ENCODE measurements around the gene ACSL1. TPM values are rescaled to one million over a fixed set of nuclear protein-coding genes. Genes with fewer than 3 reads are reported as not detected.

ACSL1 gene
- total and polyA plus RNA-seq, 2 donors from 2014 or later, result 98.1 to 322 TPM

DNA sequence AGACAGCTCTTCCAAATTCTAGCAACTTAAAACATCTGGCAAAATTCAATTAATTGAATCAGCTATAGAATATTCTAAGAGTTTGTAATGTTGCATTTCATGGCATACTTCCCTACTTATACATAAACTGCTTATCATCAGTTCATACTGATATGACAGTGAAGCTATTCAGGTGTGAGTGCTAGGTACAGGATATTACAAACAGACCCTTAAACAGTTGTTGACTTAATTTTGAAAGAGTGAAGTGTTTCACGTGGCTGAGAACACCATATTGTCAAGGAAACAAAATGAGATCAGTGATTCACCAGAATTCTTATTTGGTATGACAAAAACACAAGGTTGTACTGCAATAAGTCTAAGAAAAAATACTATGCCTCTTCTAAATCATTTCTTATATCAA is 119.3 kb downstream of the ACSL1 start:
- Histone ChIP-seq H3K9me3 (ENCODE audit: control insufficient read depth in 2 of 3, insufficient read depth in 1 of 3, low read length in 3 of 3) (no peaks in the 10 kb centered on the region), H3K9ac (ENCODE audit: low read length in 3 of 3) (no peak overlapping the region), H3K4me1 (ENCODE audit: control insufficient read depth in 2 of 3, insufficient read depth in 2 of 3, low read depth in 1 of 3, low read length in 3 of 3) (no peaks in the 10 kb centered on the region), H3K36me3 (ENCODE audit: control insufficient read depth in 2 of 3, insufficient read depth in 3 of 3, low read length in 3 of 3) (peaks cover 0 to 6% (median 0%) of the 10 kb centered on the region in 3 donors), H3K4me3 (ENCODE audit: low read length in 3 of 3) (no peak overlapping the region), H3K27me3 (ENCODE audit: control insufficient read depth, insufficient read depth, low read length) (no peaks in the 10 kb centered on the region), H3K27ac (ENCODE audit: low read depth in 2 of 2, low read length in 2 of 2) (no peak overlapping the region)
- intact Hi-C loops (cut with DNase I), result no loop called here
- TF ChIP-seq, protein P1, sequence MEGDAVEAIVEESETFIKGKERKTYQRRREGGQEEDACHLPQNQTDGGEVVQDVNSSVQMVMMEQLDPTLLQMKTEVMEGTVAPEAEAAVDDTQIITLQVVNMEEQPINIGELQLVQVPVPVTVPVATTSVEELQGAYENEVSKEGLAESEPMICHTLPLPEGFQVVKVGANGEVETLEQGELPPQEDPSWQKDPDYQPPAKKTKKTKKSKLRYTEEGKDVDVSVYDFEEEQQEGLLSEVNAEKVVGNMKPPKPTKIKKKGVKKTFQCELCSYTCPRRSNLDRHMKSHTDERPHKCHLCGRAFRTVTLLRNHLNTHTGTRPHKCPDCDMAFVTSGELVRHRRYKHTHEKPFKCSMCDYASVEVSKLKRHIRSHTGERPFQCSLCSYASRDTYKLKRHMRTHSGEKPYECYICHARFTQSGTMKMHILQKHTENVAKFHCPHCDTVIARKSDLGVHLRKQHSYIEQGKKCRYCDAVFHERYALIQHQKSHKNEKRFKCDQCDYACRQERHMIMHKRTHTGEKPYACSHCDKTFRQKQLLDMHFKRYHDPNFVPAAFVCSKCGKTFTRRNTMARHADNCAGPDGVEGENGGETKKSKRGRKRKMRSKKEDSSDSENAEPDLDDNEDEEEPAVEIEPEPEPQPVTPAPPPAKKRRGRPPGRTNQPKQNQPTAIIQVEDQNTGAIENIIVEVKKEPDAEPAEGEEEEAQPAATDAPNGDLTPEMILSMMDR (IDR thresholded peaks at IDR 0.05; ENCODE audit: borderline replicate concordance, extremely low read depth, insufficient read depth), result no peak
- FAIRE-seq (no peak), DNase-seq (no peak)

DNA sequence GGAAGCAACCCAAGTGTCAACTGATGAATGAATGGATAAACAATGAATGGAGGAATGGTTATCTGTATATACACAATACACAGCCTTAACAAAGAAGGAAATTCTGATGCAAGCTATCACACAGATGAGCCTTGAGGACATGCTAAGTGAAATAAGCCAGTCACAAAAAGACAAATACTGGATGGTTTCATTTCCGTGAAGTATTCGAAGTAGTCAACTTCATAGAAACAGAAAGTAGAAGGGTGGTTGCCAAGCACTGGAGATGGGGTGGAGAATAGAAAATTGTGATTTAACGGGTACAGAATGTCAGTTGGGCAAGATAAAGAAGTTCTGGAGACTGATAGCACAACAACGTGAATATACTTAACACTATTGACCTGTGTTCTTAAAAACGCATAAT is 120.1 kb downstream of the ACSL1 start:
- Histone ChIP-seq H3K9me3 (ENCODE audit: control insufficient read depth in 2 of 3, insufficient read depth in 1 of 3, low read length in 3 of 3) (no peaks in the 10 kb centered on the region), H3K36me3 (ENCODE audit: control insufficient read depth in 2 of 3, insufficient read depth in 3 of 3, low read length in 3 of 3) (peaks cover 0 to 6% (median 0%) of the 10 kb centered on the region in 3 donors), H3K4me3 (ENCODE audit: low read length in 3 of 3) (no peak overlapping the region), H3K4me1 (ENCODE audit: control insufficient read depth in 2 of 3, insufficient read depth in 2 of 3, low read depth in 1 of 3, low read length in 3 of 3) (no peaks in the 10 kb centered on the region), H3K27me3 (ENCODE audit: control insufficient read depth, insufficient read depth, low read length) (no peaks in the 10 kb centered on the region), H3K9ac (ENCODE audit: low read length in 3 of 3) (no peak overlapping the region), H3K27ac (ENCODE audit: low read depth in 2 of 2, low read length in 2 of 2) (no peak overlapping the region)
- TF ChIP-seq, protein P1 (IDR thresholded peaks at IDR 0.05; ENCODE audit: borderline replicate concordance, extremely low read depth, insufficient read depth), result no peak
- DNase-seq (no peak), FAIRE-seq (no peak)
- intact Hi-C loops (cut with DNase I), result no loop called here

Small RNA genes lying within 50 kb of the gene (microRNA-seq; reads per million reads assigned to microRNA genes)
- not detected for gene MIR3945

Other genes with a start within 250 kb of the ACSL1 start
- gene CASP3, start 176.5 kb downstream of the ACSL1 start, total RNA-seq, result 22.4 TPM
- gene CASP3, start 176.5 kb downstream of the ACSL1 start, polyA plus RNA-seq (ENCODE audit: insufficient read depth, low read depth, low replicate concordance), result 7.3 TPM
- 13.1 TPM for gene PRIMPOL, start 176.2 kb downstream of the ACSL1 start, total RNA-seq
- 10.9 TPM for gene PRIMPOL, start 176.2 kb downstream of the ACSL1 start, polyA plus RNA-seq (ENCODE audit: insufficient read depth, low read depth, low replicate concordance)
- 2.5 TPM for gene CENPU, start 91.9 kb downstream of the ACSL1 start, total RNA-seq
- gene CENPU, start 91.9 kb downstream of the ACSL1 start, polyA plus RNA-seq (ENCODE audit: insufficient read depth, low read depth, low replicate concordance), result 2.2 TPM
- not detected for gene HELT, start 192.5 kb upstream of the ACSL1 start, total RNA-seq
- 0.37 TPM for gene HELT, start 192.5 kb upstream of the ACSL1 start, polyA plus RNA-seq (ENCODE audit: insufficient read depth, low read depth, low replicate concordance)

Measured in kidney (tissue), 14 donors.